Hepatocyte (in vitro differentiated cells): ENCODE data around the gene ANKRD40CL. TPM values are rescaled to one million over a fixed set of nuclear protein-coding genes. Genes with fewer than 3 reads are reported as not detected.
A peak's percentile ranks its signal among the peaks of the same experiment; 100 is the strongest.
"Not testable (repeated sequence)": the region's sequence is repeated elsewhere in the genome, so short reads cannot be mapped to it uniquely, and the experiment has no call there.

ENCODE experiments used
- DNase-seq: peaks from one replicate; pipeline ENCODE4 v3.0.0-alpha.2; 2016; ENCODE audit warnings: low spot score
- H2AFZ ChIP-seq: fragments of 200-600 bp; sonication (generic); 2 replicates; pipeline ENCODE4 v1.6.0; 2016; ENCODE audit warnings: antibody characterized with exemption, mild to moderate bottlenecking
- H3K27ac ChIP-seq: fragments of 200-600 bp; sonication (generic); 2 replicates; pipeline ENCODE4 v1.5.1; 2016; ENCODE audit warnings: mild to moderate bottlenecking
- H3K27me3 ChIP-seq: fragments of 200-600 bp; sonication (generic); 2 replicates; pipeline ENCODE4 v1.6.1; 2016
- H3K36me3 ChIP-seq: fragments of 200-600 bp; sonication (generic); replicated peaks from 2 replicates; pipeline ENCODE4 v1.5.1; 2016; ENCODE audit warnings: low read depth; ENCODE audit not compliant: insufficient read depth
- H3K4me1 ChIP-seq: fragments of 200-600 bp; sonication (generic); 2 replicates; pipeline ENCODE4 v1.5.1; 2016; ENCODE audit warnings: mild to moderate bottlenecking, moderate library complexity; ENCODE audit not compliant: insufficient read depth
- H3K4me2 ChIP-seq: fragments of 200-600 bp; sonication (generic); 2 replicates; pipeline ENCODE4 v1.6.0; 2016
- H3K4me3 ChIP-seq: fragments of 200-600 bp; sonication (generic); 2 replicates; pipeline ENCODE4 v1.5.1; 2016; ENCODE audit warnings: mild to moderate bottlenecking
- H3K79me2 ChIP-seq: fragments of 200-600 bp; sonication (generic); 2 replicates; pipeline ENCODE4 v1.6.0; 2017; ENCODE audit warnings: mild to moderate bottlenecking
- H3K9me2 ChIP-seq: fragments of 200-600 bp; sonication (generic); replicated peaks from 2 replicates; pipeline ENCODE4 v1.6.0; 2017; ENCODE audit warnings: mild to moderate bottlenecking; ENCODE audit not compliant: insufficient read depth
- H3K9me3 ChIP-seq: fragments of 200-600 bp; sonication (generic); 2 replicates; pipeline ENCODE4 v1.5.1; 2016; ENCODE audit warnings: low read depth, mild to moderate bottlenecking
- H4K20me1 ChIP-seq: fragments of 200-600 bp; sonication (generic); 2 replicates; pipeline ENCODE4 v1.6.0; 2016; ENCODE audit warnings: mild to moderate bottlenecking; ENCODE audit not compliant: insufficient read depth, poor library complexity, severe bottlenecking
- CTCF ChIP-seq: fragments of 200-600 bp; sonication (generic); IDR thresholded peaks from 2 replicates; pipeline ENCODE4 v1.5.1; 2016; ENCODE audit warnings: antibody characterized with exemption, mild to moderate bottlenecking; ENCODE audit not compliant: poor library complexity
- EZH2 ChIP-seq: fragments of 200-600 bp; sonication (generic); IDR thresholded peaks from 2 replicates; pipeline ENCODE4 v1.6.1; 2016; ENCODE audit warnings: antibody characterized with exemption, mild to moderate bottlenecking, borderline replicate concordance
- EZH2phosphoT487 ChIP-seq: fragments of 200-600 bp; sonication (generic); IDR thresholded peaks from one replicate; pipeline ENCODE4 v1.6.1; 2018; ENCODE audit warnings: antibody characterized with exemption, mild to moderate bottlenecking, low read depth, moderate library complexity; ENCODE audit not compliant: unreplicated experiment, severe bottlenecking
- WGBS: methylation state at CpG from one replicate; pipeline ENCODE4 v1.1.6; 2016; ENCODE audit warnings: low lambda C conversion rate; ENCODE audit errors: missing lambda C conversion rate; 5-methylcytosine and 5-hydroxymethylcytosine counted together
- polyA plus RNA-seq: library from polyadenylated mRNA; unstranded; fragments of >200 nt; fragmentation: Nextera tagmentation; extraction: Ambion mirVana; gene quantifications from 2 replicates; pipeline ENCODE4 v1.2.1, GENCODE V29; 2016
- total RNA-seq: library from RNA; depleted of rRNA; stranded (reverse); fragments of >200 nt; gene quantifications from 2 replicates; pipeline ENCODE4 v1.2.3, GENCODE V29; 2014

Gene ANKRD40CL
- total and polyA plus RNA-seq, 2 experiments from 2014 or later: 3.9 to 4.2 TPM

DNA sequence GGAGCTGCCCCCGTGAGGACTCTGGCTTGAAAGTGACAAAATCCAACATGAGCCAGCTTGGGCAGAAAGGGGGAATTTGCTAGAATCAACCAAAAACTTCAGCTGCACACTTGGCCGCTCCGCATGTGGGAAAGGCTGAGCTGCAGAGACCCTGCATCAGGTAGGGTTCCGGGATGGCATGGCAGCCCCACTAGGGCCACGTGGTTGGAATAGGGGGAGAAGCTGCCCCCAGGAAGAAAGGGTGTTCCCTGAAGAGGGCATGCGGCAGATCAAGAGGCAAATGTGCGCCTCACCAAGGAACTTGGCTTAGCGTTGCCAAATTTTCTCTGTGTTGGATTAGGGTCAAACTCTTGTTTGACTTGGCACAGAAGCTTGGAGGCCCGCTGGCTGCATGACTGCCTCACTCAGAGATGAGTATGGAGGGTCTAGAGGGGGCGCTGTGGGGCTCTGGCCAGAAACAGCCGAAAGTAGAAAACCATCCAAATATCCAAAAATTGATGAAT, 38.9 kb upstream of the ANKRD40CL start:
- no peak overlapping the region for H2AFZ ChIP-seq
- DNase-seq: no peak
- H3K4me2 ChIP-seq: no peak overlapping the region
- TF ChIP-seq CTCF: no peak
- no peak for TF ChIP-seq EZH2
- TF ChIP-seq EZH2phosphoT487: no peak
- H4K20me1 ChIP-seq: no peaks in the 10 kb centered on the region
- no peaks in the 10 kb centered on the region for H3K9me3 ChIP-seq
- no peak overlapping the region for H3K27ac ChIP-seq
- peaks cover 2% of the 10 kb centered on the region for H3K4me1 ChIP-seq
- WGBS: 89% methylated on average over 11 of the region's 11 CpGs
- no peaks in the 10 kb centered on the region for H3K36me3 ChIP-seq
- H3K9me2 ChIP-seq: no peaks in the 10 kb centered on the region
- no peaks in the 10 kb centered on the region for H3K79me2 ChIP-seq
- H3K4me3 ChIP-seq: no peak overlapping the region
- H3K27me3 ChIP-seq: no peaks in the 10 kb centered on the region

DNA sequence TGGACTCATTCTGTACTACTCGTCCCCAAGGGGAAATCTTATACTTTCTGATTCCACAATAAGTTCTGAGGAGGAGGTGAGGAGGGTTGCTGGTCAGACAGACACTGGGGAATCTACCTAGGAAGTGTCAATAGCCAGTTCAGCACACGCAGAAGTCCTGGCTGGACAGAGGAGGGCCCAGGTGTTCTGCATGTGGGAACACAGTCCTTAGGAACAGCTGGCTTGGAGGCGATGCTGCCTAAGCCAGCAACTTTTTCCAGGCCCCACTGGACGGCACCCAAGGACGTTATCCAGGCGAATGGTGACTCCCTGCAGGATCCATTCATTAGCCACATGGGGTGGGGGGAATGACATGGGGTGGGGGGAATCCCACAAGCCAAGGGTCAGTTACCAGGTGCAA, 38.2 kb upstream of the ANKRD40CL start:
- no peaks in the 10 kb centered on the region for H4K20me1 ChIP-seq
- no peak overlapping the region for H3K27ac ChIP-seq
- H3K27me3 ChIP-seq: no peaks in the 10 kb centered on the region
- no peaks in the 10 kb centered on the region for H3K9me2 ChIP-seq
- WGBS: 87% methylated on average over 6 of the region's 6 CpGs
- no peak for DNase-seq
- H2AFZ ChIP-seq: no peak overlapping the region
- H3K4me1 ChIP-seq: peaks cover 2% of the 10 kb centered on the region
- H3K36me3 ChIP-seq: no peaks in the 10 kb centered on the region
- no peak overlapping the region for H3K4me2 ChIP-seq
- TF ChIP-seq CTCF (no peak), EZH2phosphoT487 (no peak), EZH2 (no peak)
- no peak overlapping the region for H3K4me3 ChIP-seq
- no peaks in the 10 kb centered on the region for H3K79me2 ChIP-seq
- no peaks in the 10 kb centered on the region for H3K9me3 ChIP-seq

DNA sequence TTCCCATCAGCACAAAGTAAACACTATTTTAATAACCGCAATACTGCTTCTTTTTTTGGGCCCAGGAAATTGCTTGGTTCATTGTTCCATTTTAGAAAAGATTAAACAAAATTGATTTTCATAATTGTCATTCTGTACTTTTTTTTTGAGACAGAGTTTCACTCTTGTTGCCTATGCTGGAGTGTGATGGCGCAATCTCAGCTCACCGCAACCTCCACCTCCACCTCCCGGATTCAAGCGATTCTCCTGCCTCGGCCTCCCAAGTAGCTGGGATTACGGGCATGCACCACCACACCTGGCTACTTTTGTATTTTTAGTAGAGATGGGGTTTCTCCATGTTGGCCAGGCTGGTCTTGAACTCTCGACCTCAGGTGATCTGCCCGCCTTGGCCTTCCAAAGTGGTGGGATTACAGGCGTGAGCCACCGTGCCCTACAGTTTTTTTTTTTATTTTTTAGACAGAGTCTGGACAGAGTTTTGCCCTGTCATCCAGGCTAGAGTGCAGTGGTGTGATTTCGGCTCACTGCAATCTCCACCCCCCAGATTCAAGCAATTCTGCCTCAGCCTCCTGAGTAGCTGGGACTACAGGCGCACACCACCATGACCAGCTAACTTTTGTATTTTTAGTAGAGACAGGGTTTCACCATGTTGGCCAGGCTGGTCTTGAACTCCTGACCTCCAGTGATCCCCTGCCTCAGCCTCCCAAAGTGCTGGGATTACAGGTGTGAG, 37.6 kb upstream of the ANKRD40CL start:
- not testable (repeated sequence) for H3K9me2 ChIP-seq, H3K27ac ChIP-seq, H4K20me1 ChIP-seq, DNase-seq, H3K4me2 ChIP-seq, H3K27me3 ChIP-seq, H2AFZ ChIP-seq, H3K4me3 ChIP-seq, H3K79me2 ChIP-seq, H3K9me3 ChIP-seq, H3K36me3 ChIP-seq, H3K4me1 ChIP-seq
- WGBS: 99% methylated on average over 13 of the region's 13 CpGs

DNA sequence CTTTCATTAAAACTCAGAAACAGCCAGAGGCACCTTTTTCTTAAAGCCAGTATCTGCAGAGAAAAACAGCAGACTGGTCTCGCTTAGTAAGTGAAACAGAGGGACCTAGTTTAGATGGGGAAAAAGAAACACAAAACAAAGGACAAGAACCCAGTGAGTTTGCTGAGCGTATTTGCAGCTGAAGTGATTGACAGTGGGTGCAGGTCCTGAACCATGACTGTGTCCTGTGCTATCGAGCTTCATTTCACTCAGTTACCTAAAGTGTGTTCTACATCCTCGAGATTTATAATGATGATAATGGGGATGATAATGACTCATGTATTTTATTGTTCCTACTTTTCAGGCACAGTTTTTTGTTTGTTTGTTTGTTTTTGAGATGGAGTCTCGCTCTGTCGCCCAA, 36.4 kb upstream of the ANKRD40CL start:
- no peak overlapping the region for H3K4me3 ChIP-seq
- H3K9me2 ChIP-seq: no peaks in the 10 kb centered on the region
- WGBS: 81% methylated on average over 6 of the region's 6 CpGs
- H4K20me1 ChIP-seq: no peaks in the 10 kb centered on the region
- no peak for TF ChIP-seq EZH2
- TF ChIP-seq CTCF: no peak
- peak overlapping the region; percentile 15 for H2AFZ ChIP-seq
- no peak overlapping the region for H3K4me2 ChIP-seq
- no peak overlapping the region for H3K27ac ChIP-seq
- no peak for DNase-seq
- H3K9me3 ChIP-seq: no peaks in the 10 kb centered on the region
- no peaks in the 10 kb centered on the region for H3K27me3 ChIP-seq
- peaks cover 2% of the 10 kb centered on the region for H3K4me1 ChIP-seq
- no peaks in the 10 kb centered on the region for H3K36me3 ChIP-seq
- no peaks in the 10 kb centered on the region for H3K79me2 ChIP-seq
